Mesenchymal stem cell (in vitro differentiated cells and primary cell): ENCODE measurements around the gene RAC3.

Experiments used
- DNase-seq: peaks from one replicate; pipeline ENCODE4 v3.0.0-alpha.2; 2013
- H2AFZ ChIP-seq: one replicate; pipeline ENCODE4 v1.6.1; 2013; ENCODE audit warnings: low read depth, mild to moderate bottlenecking, control low read depth, inconsistent platforms, low read length, moderate library complexity
- H2AK5ac ChIP-seq: 2 replicates; pipeline ENCODE4 v1.6.1; 2013; ENCODE audit warnings: low read length, moderate library complexity, mild to moderate bottlenecking, inconsistent platforms; ENCODE audit not compliant: severe bottlenecking
- H2BK120ac ChIP-seq: one replicate; pipeline ENCODE4 v1.6.1; 2013; ENCODE audit warnings: low read depth, mild to moderate bottlenecking, inconsistent platforms, low read length, moderate library complexity
- H2BK12ac ChIP-seq, 2 experiments: one replicate each; pipeline ENCODE4 v1.6.1; 2013; ENCODE audit warnings: inconsistent platforms in 2 of 2, low read length in 2 of 2, mild to moderate bottlenecking in 2 of 2, moderate library complexity in 2 of 2, control low read depth in 1 of 2
- H2BK15ac ChIP-seq: one replicate; pipeline ENCODE4 v1.6.1; 2013; ENCODE audit warnings: mild to moderate bottlenecking, low read depth, inconsistent platforms; ENCODE audit not compliant: poor library complexity, severe bottlenecking
- H2BK5ac ChIP-seq: 2 replicates; pipeline ENCODE4 v1.6.1; 2013; ENCODE audit warnings: low read depth, mild to moderate bottlenecking, low read length, control low read depth, inconsistent platforms; ENCODE audit not compliant: poor library complexity, severe bottlenecking
- H3K14ac ChIP-seq, 2 experiments: one replicate each; pipeline ENCODE4 v1.6.1; 2013; ENCODE audit warnings: inconsistent platforms in 2 of 2, low read length in 2 of 2, control low read depth in 1 of 2, mild to moderate bottlenecking in 1 of 2, moderate library complexity in 1 of 2
- H3K18ac ChIP-seq, 2 experiments: one replicate each; pipeline ENCODE4 v1.6.1; 2013; ENCODE audit warnings: inconsistent platforms in 2 of 2, low read length in 2 of 2, control low read depth in 1 of 2, low read depth in 1 of 2, mild to moderate bottlenecking in 1 of 2
- H3K23ac ChIP-seq, 2 experiments: one replicate each; pipeline ENCODE4 v1.6.1; 2013; ENCODE audit warnings: inconsistent platforms in 2 of 2, low read length in 2 of 2, mild to moderate bottlenecking in 2 of 2, moderate library complexity in 2 of 2, control low read depth in 1 of 2
- H3K27ac ChIP-seq: 2 replicates; pipeline ENCODE4 v1.5.1; 2013; ENCODE audit warnings: mild to moderate bottlenecking, moderate library complexity, low read length, control low read depth, inconsistent platforms; ENCODE audit not compliant: poor library complexity, severe bottlenecking
- H3K27me3 ChIP-seq, 2 experiments: 2 replicates each; pipeline versions ENCODE4 v1.6.1 to v1.7.0; 2013; ENCODE audit warnings: low read length in 2 of 2, mild to moderate bottlenecking in 2 of 2, moderate library complexity in 2 of 2, control low read depth in 1 of 2, inconsistent platforms in 1 of 2; ENCODE audit not compliant: control insufficient read depth in 1 of 2, insufficient read depth in 1 of 2
- H3K36me3 ChIP-seq, 2 experiments: 2 replicates each; pipeline versions ENCODE4 v1.6.1 to v1.7.0; 2013; ENCODE audit warnings: low read length in 2 of 2, control low read depth in 1 of 2, inconsistent platforms in 1 of 2, low read depth in 1 of 2, mild to moderate bottlenecking in 1 of 2; ENCODE audit not compliant: insufficient read depth in 2 of 2, control insufficient read depth in 1 of 2
- H3K4ac ChIP-seq, 2 experiments: one replicate each; pipeline ENCODE4 v1.6.1; 2013; ENCODE audit warnings: inconsistent platforms in 2 of 2, low read length in 2 of 2, mild to moderate bottlenecking in 2 of 2, moderate library complexity in 2 of 2, control low read depth in 1 of 2, low read depth in 1 of 2
- H3K4me1 ChIP-seq: 2 replicates; pipeline ENCODE4 v1.6.1; 2013; ENCODE audit warnings: low read depth, low read length, control low read depth; ENCODE audit not compliant: control insufficient read depth, insufficient read depth
- H3K4me2 ChIP-seq: 2 replicates; pipeline ENCODE4 v1.6.1; 2013; ENCODE audit warnings: low read length, mild to moderate bottlenecking, inconsistent platforms; ENCODE audit not compliant: poor library complexity, severe bottlenecking
- H3K4me3 ChIP-seq, 2 experiments: 2 replicates each; pipeline versions ENCODE4 v1.5.1 to v1.7.0; 2013; ENCODE audit warnings: low read length in 2 of 2, mild to moderate bottlenecking in 2 of 2, control low read depth in 1 of 2, low read depth in 1 of 2; ENCODE audit not compliant: insufficient read depth in 1 of 2
- H3K79me1 ChIP-seq: replicated peaks from 2 replicates; pipeline ENCODE4 v1.6.1; 2013; ENCODE audit warnings: mild to moderate bottlenecking, control low read depth, low read length, inconsistent platforms; ENCODE audit not compliant: poor library complexity, severe bottlenecking
- H3K9ac ChIP-seq: 2 replicates; pipeline ENCODE4 v1.7.0; 2013; ENCODE audit warnings: mild to moderate bottlenecking, low read length, moderate library complexity
- H3K9me3 ChIP-seq: 2 replicates; pipeline ENCODE4 v1.7.0; 2013; ENCODE audit warnings: mild to moderate bottlenecking, low read length; ENCODE audit not compliant: control insufficient read depth
- H4K8ac ChIP-seq: one replicate; pipeline ENCODE4 v1.6.1; 2013; ENCODE audit warnings: inconsistent platforms, mild to moderate bottlenecking, low read length, moderate library complexity
- H4K91ac ChIP-seq: one replicate; pipeline ENCODE4 v1.6.1; 2013; ENCODE audit warnings: mild to moderate bottlenecking, low read length, inconsistent platforms
- WGBS: methylation state at CpG from one replicate; pipeline ENCODE4 v1.1.7; 2013; ENCODE audit warnings: mixed read lengths; 5-methylcytosine and 5-hydroxymethylcytosine counted together

RAC3 gene

GRCh38 chr17:82050152-82050760 is 18.8 kb downstream of the RAC3 start:
- H3K9me3 ChIP-seq, result no peaks in the 10 kb centered on the region
- no peak overlapping the region for H2BK15ac ChIP-seq
- DNase-seq, result no peak
- no peak overlapping the region for H4K8ac ChIP-seq
- H3K4me3 ChIP-seq, result peak overlapping the region; percentile 83 to 89
- 95% methylated on average over 28 of the region's 28 CpGs for WGBS
- H3K4me1 ChIP-seq, result peaks cover 36% of the 10 kb centered on the region
- peaks cover 43% of the 10 kb centered on the region for H3K79me1 ChIP-seq
- no peak overlapping the region for H3K18ac ChIP-seq
- peak overlapping the region in 1 of 2 experiments; percentile 93 for H3K14ac ChIP-seq
- no peaks in the 10 kb centered on the region for H3K27me3 ChIP-seq
- peak overlapping the region in 1 of 2 experiments; percentile 96 for H2BK12ac ChIP-seq
- no peak overlapping the region for H2AFZ ChIP-seq
- no peak overlapping the region for H4K91ac ChIP-seq
- peak overlapping the region in 1 of 2 experiments; percentile 92 for H3K23ac ChIP-seq
- H3K4me2 ChIP-seq, result peak overlapping the region; percentile 62
- peak overlapping the region; percentile 89 for H3K9ac ChIP-seq
- peak overlapping the region in 1 of 2 experiments; percentile 87 for H3K4ac ChIP-seq
- H2BK120ac ChIP-seq, result no peak overlapping the region
- H3K27ac ChIP-seq, result no peak overlapping the region
- H2AK5ac ChIP-seq, result peak overlapping the region; percentile 81
- no peak overlapping the region for H2BK5ac ChIP-seq
- H3K36me3 ChIP-seq, result peaks cover 57 to 73% of the 10 kb centered on the region in 2 experiments

GRCh38 chr17:82050761-82051641 is 19.5 kb downstream of the RAC3 start:
- no peak overlapping the region for H2BK15ac ChIP-seq
- H2BK12ac ChIP-seq, result peak overlapping the region in 1 of 2 experiments; percentile 96
- peak overlapping the region; percentile 83 to 89 for H3K4me3 ChIP-seq
- H2BK120ac ChIP-seq, result peak overlapping the region; percentile 83
- peak overlapping the region; percentile 23 for H4K91ac ChIP-seq
- no peak overlapping the region for H3K27ac ChIP-seq
- H3K18ac ChIP-seq, result peak overlapping the region in 1 of 2 experiments; percentile 86
- H3K4me1 ChIP-seq, result peaks cover 41% of the 10 kb centered on the region
- peak overlapping the region in 1 of 2 experiments; percentile 92 for H3K23ac ChIP-seq
- peak overlapping the region; percentile 62 for H3K4me2 ChIP-seq
- no peaks in the 10 kb centered on the region for H3K9me3 ChIP-seq
- H3K36me3 ChIP-seq, result peaks cover 62 to 79% of the 10 kb centered on the region in 2 experiments
- peak overlapping the region; percentile 50 to 87 for H3K4ac ChIP-seq
- peak overlapping the region in 1 of 2 experiments; percentile 93 for H3K14ac ChIP-seq
- 29% methylated on average over 52 of the region's 79 CpGs for WGBS
- H2BK5ac ChIP-seq, result no peak overlapping the region
- peak overlapping the region; percentile 78 for H4K8ac ChIP-seq
- H3K79me1 ChIP-seq, result peaks cover 49% of the 10 kb centered on the region
- DNase-seq, result no peak
- H3K27me3 ChIP-seq, result no peaks in the 10 kb centered on the region
- no peak overlapping the region for H2AFZ ChIP-seq
- H3K9ac ChIP-seq, result peak overlapping the region; percentile 89
- H2AK5ac ChIP-seq, result peak overlapping the region; percentile 81

GRCh38 chr17:82051776-82052637 is 20.5 kb downstream of the RAC3 start, which contains the start of the genes GPS1 and RFNG:
GPS1 (plus strand) TSS chr17:82051898; CDS start chr17:82051932, 34 bp downstream.
RFNG (minus strand) TSS chr17:82051811; CDS start chr17:82051766, 45 bp downstream.
- H3K4ac ChIP-seq, result peak within 1 kb of the TSS; percentile 50 to 87
- peak within 1 kb of the TSS; percentile 81 for H2AK5ac ChIP-seq
- peaks cover 53% of the 10 kb centered on the region for H3K79me1 ChIP-seq
- H3K27ac ChIP-seq, result no peak within 1 kb of the TSS
- H3K27me3 ChIP-seq, result no peaks in the 10 kb centered on the region
- H3K23ac ChIP-seq, result peak within 1 kb of the TSS in 1 of 2 experiments; percentile 92
- peaks cover 41% of the 10 kb centered on the region for H3K4me1 ChIP-seq
- peak within 1 kb of the TSS; percentile 89 for H3K9ac ChIP-seq
- H2AFZ ChIP-seq, result peak within 1 kb of the TSS; percentile 78
- 1% methylated on average over 49 of the region's 94 CpGs for WGBS
- no peaks in the 10 kb centered on the region for H3K9me3 ChIP-seq
- H3K14ac ChIP-seq, result peak within 1 kb of the TSS in 1 of 2 experiments; percentile 93
- H3K18ac ChIP-seq, result peak within 1 kb of the TSS; percentile 57 to 86
- peaks cover 65 to 79% of the 10 kb centered on the region in 2 experiments for H3K36me3 ChIP-seq
- peak; percentile 54 for DNase-seq
- peak within 1 kb of the TSS in 1 of 2 experiments; percentile 96 for H2BK12ac ChIP-seq
- H2BK15ac ChIP-seq, result peak within 1 kb of the TSS; percentile 23
- H2BK120ac ChIP-seq, result peak within 1 kb of the TSS; percentile 83
- H4K8ac ChIP-seq, result peak within 1 kb of the TSS; percentile 78
- H3K4me3 ChIP-seq, result peak within 1 kb of the TSS; percentile 85 to 89
- H3K4me2 ChIP-seq, result peak within 1 kb of the TSS; percentile 88
- H4K91ac ChIP-seq, result peak within 1 kb of the TSS; percentile 23
- H2BK5ac ChIP-seq, result no peak within 1 kb of the TSS
